Liver (tissue), 9 donors: Measurements from ENCODE around the gene BIK. TPM values are rescaled to one million over a fixed set of nuclear protein-coding genes. Genes with fewer than 3 reads are reported as not detected.

Source experiments
- DNase-seq: peaks from one replicate; pipeline ENCODE4 v3.0.0-alpha.2; 2017; ENCODE audit warnings: low spot score
- H3K27ac ChIP-seq, 2 donors: one replicate each; pipeline ENCODE4 v1.7.0; 2013; ENCODE audit warnings: inconsistent platforms in 2 of 2, low read length in 2 of 2, control low read depth in 1 of 2, low read depth in 1 of 2, mild to moderate bottlenecking in 1 of 2
- H3K27me3 ChIP-seq, 4 donors: one replicate each; pipeline versions ENCODE4 v1.6.1 to v1.7.0; 2013; ENCODE audit warnings: low read length in 3 of 4, inconsistent platforms in 1 of 4, mild to moderate bottlenecking in 1 of 4, moderate library complexity in 1 of 4; ENCODE audit not compliant: control insufficient read depth in 4 of 4, insufficient read depth in 4 of 4
- H3K36me3 ChIP-seq, 4 donors: one replicate each; pipeline versions ENCODE4 v1.6.1 to v1.7.0; 2013; ENCODE audit warnings: low read length in 3 of 4, mild to moderate bottlenecking in 3 of 4, low read depth in 1 of 4, moderate library complexity in 1 of 4; ENCODE audit not compliant: control insufficient read depth in 4 of 4, insufficient read depth in 3 of 4
- H3K4me1 ChIP-seq, 4 donors: one replicate each; pipeline versions ENCODE4 v1.6.1 to v1.7.0; 2013; ENCODE audit warnings: low read length in 3 of 4, mild to moderate bottlenecking in 3 of 4, moderate library complexity in 1 of 4; ENCODE audit not compliant: control insufficient read depth in 4 of 4, insufficient read depth in 4 of 4
- H3K4me3 ChIP-seq, 3 donors: one replicate each; pipeline versions ENCODE4 v1.6.1 to v1.7.0; 2013; ENCODE audit warnings: low read length in 3 of 3, control low read depth in 1 of 3, low read depth in 1 of 3, mild to moderate bottlenecking in 1 of 3
- H3K9ac ChIP-seq, 2 donors: one replicate each; pipeline ENCODE4 v1.7.0; 2013; ENCODE audit warnings: low read length in 2 of 2, mild to moderate bottlenecking in 2 of 2, moderate library complexity in 2 of 2, control low read depth in 1 of 2, low read depth in 1 of 2
- H3K9me3 ChIP-seq, 4 donors: one replicate each; pipeline versions ENCODE4 v1.6.1 to v1.7.0; 2013; ENCODE audit warnings: low read length in 3 of 4; ENCODE audit not compliant: control insufficient read depth in 4 of 4
- ATF3 ChIP-seq: IDR thresholded peaks from 2 replicates; pipeline ENCODE4 v1.6.1; 2016; ENCODE audit warnings: antibody characterized with exemption
- CTCF ChIP-seq: fragments of 150-350 bp; IDR thresholded peaks from 2 replicates; pipeline ENCODE4 v1.5.1; 2017; ENCODE audit warnings: improper control_type of control experiment, low read depth, low read length; ENCODE audit not compliant: missing input control
- EGR1 ChIP-seq, 2 donors: IDR thresholded peaks; 2 replicates each; pipeline ENCODE4 v1.6.1; 2016 to 2018; ENCODE audit warnings: antibody characterized with exemption in 2 of 2, low read depth in 2 of 2
- FOXA1 ChIP-seq: IDR thresholded peaks from 2 replicates; pipeline ENCODE4 v1.6.1; 2016; ENCODE audit warnings: antibody characterized with exemption
- FOXA2 ChIP-seq: IDR thresholded peaks from 2 replicates; pipeline ENCODE4 v1.6.1; 2016; ENCODE audit warnings: antibody characterized with exemption
- GABPA ChIP-seq, 2 donors: IDR thresholded peaks in 1 of 2; conservative IDR thresholded peaks in 1 of 2; 2 replicates each; pipeline ENCODE4 v1.6.1; 2016; ENCODE audit warnings: antibody characterized with exemption in 2 of 2, mild to moderate bottlenecking in 1 of 2, moderate library complexity in 1 of 2
- HNF4A ChIP-seq, 2 donors: conservative IDR thresholded peaks; 2 replicates each; pipeline ENCODE4 v1.6.1; 2016; ENCODE audit warnings: antibody characterized with exemption in 2 of 2, mild to moderate bottlenecking in 2 of 2
- HNF4G ChIP-seq: IDR thresholded peaks from 2 replicates; pipeline ENCODE4 v1.6.1; 2016; ENCODE audit warnings: antibody characterized with exemption
- JUND ChIP-seq, 2 donors: IDR thresholded peaks; 2 replicates each; pipeline ENCODE4 v1.6.1; 2016; ENCODE audit warnings: antibody characterized with exemption in 2 of 2
- MAX ChIP-seq: IDR thresholded peaks from 2 replicates; pipeline ENCODE4 v1.6.1; 2016; ENCODE audit warnings: antibody characterized with exemption
- NR2F2 ChIP-seq: IDR thresholded peaks from 2 replicates; pipeline ENCODE4 v1.6.1; 2016; ENCODE audit warnings: antibody characterized with exemption
- RAD21 ChIP-seq, 2 donors: IDR thresholded peaks; 2 replicates each; pipeline ENCODE4 v1.6.1; 2016; ENCODE audit warnings: antibody characterized with exemption in 2 of 2, mild to moderate bottlenecking in 2 of 2
- REST ChIP-seq: IDR thresholded peaks from 2 replicates; pipeline ENCODE4 v1.6.1; 2016; ENCODE audit warnings: antibody characterized with exemption, mild to moderate bottlenecking
- RXRA ChIP-seq, 2 donors: IDR thresholded peaks; 2 replicates each; pipeline ENCODE4 v1.6.1; 2017 to 2018; ENCODE audit warnings: antibody characterized with exemption in 2 of 2, mild to moderate bottlenecking in 1 of 2
- SP1 ChIP-seq: IDR thresholded peaks from 2 replicates; pipeline ENCODE4 v1.6.1; 2018; ENCODE audit warnings: antibody characterized with exemption, mild to moderate bottlenecking
- TAF1 ChIP-seq: conservative IDR thresholded peaks from 2 replicates; pipeline ENCODE4 v1.6.1; 2016; ENCODE audit warnings: antibody characterized with exemption, mild to moderate bottlenecking
- YY1 ChIP-seq: IDR thresholded peaks from 2 replicates; pipeline ENCODE4 v1.6.1; 2016; ENCODE audit warnings: antibody characterized with exemption, mild to moderate bottlenecking
- ZBTB33 ChIP-seq: IDR thresholded peaks from 2 replicates; pipeline ENCODE4 v1.6.1; 2016; ENCODE audit warnings: antibody characterized with exemption
- WGBS: extraction: QIAGEN DNeasy Blood & Tissue Kit; methylation state at CpG from one replicate; pipeline ENCODE4 v1.1.7; 2013; 5-methylcytosine and 5-hydroxymethylcytosine counted together
- polyA plus RNA-seq, 2 donors: library from polyadenylated mRNA; stranded (reverse) in 1 of 2; unstranded in 1 of 2; fragments of 200-250 nt in 1 of 2; fragments of >200 nt in 1 of 2; fragmentation: Nextera tagmentation in 1 of 2; extraction: Ambion mirVana in 1 of 2; gene quantifications; one replicate each; pipeline versions ENCODE4 v1.2.1 to v1.2.3, GENCODE V29; 2013 to 2015
- total RNA-seq, 2 donors: library from RNA; depleted of rRNA; stranded (reverse); fragments of >200 nt; gene quantifications; one replicate each; pipeline ENCODE4 v1.2.3, GENCODE V29; 2014
- donor health status: healthy.
- donor health status: healthy.
- donor health status: healthy.
- donor health status: healthy.
- donor health status: healthy.

BIK gene
- total and polyA plus RNA-seq, 4 donors = 0.23 to 0.89 (median 0.33) TPM; not detected in 1

GRCh38 chr22:43099095-43099494 lies 11.5 kb upstream of the BIK start:
- H3K27me3 ChIP-seq = no peaks in the 10 kb centered on the region
- H3K4me1 ChIP-seq = no peaks in the 10 kb centered on the region
- no peak overlapping the region for H3K27ac ChIP-seq
- H3K9me3 ChIP-seq = peaks cover 0 to 4% (median 1%) of the 10 kb centered on the region in 4 donors
- no peaks in the 10 kb centered on the region for H3K36me3 ChIP-seq
- no peak for DNase-seq
- TF ChIP-seq YY1 (no peak), RXRA (IDR thresholded peaks at IDR 0.05) (no peak), TAF1 (no peak)
- no peak overlapping the region for H3K4me3 ChIP-seq
- H3K9ac ChIP-seq = no peak overlapping the region
- WGBS = 80% methylated on average over 4 of the region's 4 CpGs

GRCh38 chr22:43100225-43100624 lies 10.3 kb upstream of the BIK start:
- Histone ChIP-seq H3K36me3 (no peaks in the 10 kb centered on the region), H3K9ac (no peak overlapping the region), H3K4me3 (no peak overlapping the region), H3K27ac (no peak overlapping the region), H3K4me1 (no peaks in the 10 kb centered on the region), H3K9me3 (peaks cover 0 to 4% (median 1%) of the 10 kb centered on the region in 4 donors), H3K27me3 (no peaks in the 10 kb centered on the region)
- DNase-seq = no peak
- WGBS = 70% methylated on average over 5 of the region's 5 CpGs
- no peak for TF ChIP-seq GABPA (IDR thresholded peaks at IDR 0.05 in 1 of 2, conservative IDR thresholded peaks at IDR 0.05 in 1 of 2)
- TF ChIP-seq SP1 = no peak
- TF ChIP-seq HNF4G = no peak
- no peak for TF ChIP-seq EGR1 (IDR thresholded peaks at IDR 0.05; ENCODE audit: low read depth in 2 of 2)
- TF ChIP-seq TAF1 = no peak
- TF ChIP-seq REST = no peak
- TF ChIP-seq MAX = no peak
- TF ChIP-seq RXRA (IDR thresholded peaks at IDR 0.05) = no peak
- no peak for TF ChIP-seq RAD21 (IDR thresholded peaks at IDR 0.05)
- TF ChIP-seq NR2F2 = no peak
- no peak for TF ChIP-seq YY1
- TF ChIP-seq HNF4A (conservative IDR thresholded peaks at IDR 0.05) = no peak
- no peak for TF ChIP-seq FOXA2
- no peak for TF ChIP-seq FOXA1
- no peak for TF ChIP-seq ATF3
- no peak for TF ChIP-seq ZBTB33
- TF ChIP-seq CTCF = no peak
- TF ChIP-seq JUND (IDR thresholded peaks at IDR 0.05) = no peak
